Left renal cortex interstitium (tissue), 4 donors: Measurements from ENCODE around the gene AVP. TPM values are rescaled to one million over a fixed set of nuclear protein-coding genes. Genes with fewer than 3 reads are reported as not detected.

ENCODE experiments used
- DNase-seq, 4 donors: peaks; one replicate each; pipeline ENCODE4 v3.0.0-alpha.2; 2013; ENCODE audit warnings: low read depth in 4 of 4, low spot score in 2 of 4, missing footprints in 1 of 4
- polyA plus RNA-seq, 4 donors: library from polyadenylated mRNA; unstranded; fragments of 120-200 nt; gene quantifications; one replicate each; pipeline ENCODE4 v1.2.1, GENCODE V29; 2013; ENCODE audit not compliant: insufficient read length in 4 of 4

The AVP gene
- polyA plus RNA-seq, 4 donors = 0.31 to 0.63 (median 0.46) TPM; not detected in 1

GRCh38 chr20:3111507-3111906 is 27.0 kb upstream of the AVP start:
- DNase-seq = no peak

- DNase-seq = no peak
Measured at GRCh38 chr20:3109350-3110302, 25.1 kb upstream of the AVP start.

GRCh38 chr20:3107464-3108025 is 23.0 kb upstream of the AVP start:
- no peak for DNase-seq

GRCh38 chr20:3106658-3107463 is 22.3 kb upstream of the AVP start:
- DNase-seq = no peak

- DNase-seq = no peak
Measured at GRCh38 chr20:3106185-3106584, 21.7 kb upstream of the AVP start.

- no peak for DNase-seq
Measured at GRCh38 chr20:3105256-3106137, 21.0 kb upstream of the AVP start.

GRCh38 chr20:3103369-3104032 is 19.0 kb upstream of the AVP start:
- no peak for DNase-seq

GRCh38 chr20:3102575-3103368 is 18.2 kb upstream of the AVP start:
- no peak for DNase-seq

- DNase-seq = no peak
Measured at GRCh38 chr20:3101737-3102574, 17.4 kb upstream of the AVP start.

- no peak for DNase-seq
Measured at GRCh38 chr20:3101251-3101650, 16.7 kb upstream of the AVP start.

- DNase-seq = no peak
Measured at GRCh38 chr20:3100480-3100879, 16.0 kb upstream of the AVP start.

- no peak for DNase-seq
Measured at GRCh38 chr20:3094848-3095629, 10.5 kb upstream of the AVP start.

GRCh38 chr20:3093861-3094361 is 9.4 kb upstream of the AVP start:
- no peak for DNase-seq

- no peak for DNase-seq
Measured at GRCh38 chr20:3092611-3093379, 8.3 kb upstream of the AVP start.

GRCh38 chr20:3090565-3090964 is 6.0 kb upstream of the AVP start:
- no peak for DNase-seq

GRCh38 chr20:3088031-3088430 is 3.5 kb upstream of the AVP start:
- no peak for DNase-seq
